Measurements from ENCODE around the gene COL27A1. TPM values are rescaled to one million over a fixed set of nuclear protein-coding genes. Genes with fewer than 3 reads are reported as not detected.
A peak's percentile ranks its signal among the peaks of the same experiment; 100 is the strongest.

The COL27A1 gene
- total and polyA plus RNA-seq, 8 donors = 9.7 to 109 (median 19.6) TPM

GRCh38 chr9:114233491-114234185 lies 78.3 kb downstream of the COL27A1 start:
- intact Hi-C loops (cut with DNase I) = no loop called here
- no peak for TF ChIP-seq CTCF (IDR thresholded peaks at IDR 0.05)
- H3K36me3 ChIP-seq = no peaks in the 10 kb centered on the region
- H3K27me3 ChIP-seq = no peaks in the 10 kb centered on the region
- no peak overlapping the region for H3K27ac ChIP-seq
- H3K4me1 ChIP-seq = no peaks in the 10 kb centered on the region
- no peak overlapping the region for H3K4me3 ChIP-seq
- FAIRE-seq (no peak), ATAC-seq (peak in 3 of 4 donors; percentile 9 to 27 (median 27)), DNase-seq (no peak)
- H3K9me3 ChIP-seq = no peaks in the 10 kb centered on the region
- 83% methylated on average over 10 of the region's 10 CpGs for WGBS, 2 donors

- ATAC-seq (no peak), FAIRE-seq (no peak), DNase-seq (peak in 1 of 6 donors; percentile 48)
- H3K9me3 ChIP-seq = no peaks in the 10 kb centered on the region
- no peaks in the 10 kb centered on the region for H3K4me1 ChIP-seq
- no peaks in the 10 kb centered on the region for H3K27me3 ChIP-seq
- 86 to 87% methylated on average over 16 of the region's 16 CpGs for WGBS, 2 donors
- H3K4me3 ChIP-seq = no peak overlapping the region
- H3K27ac ChIP-seq = no peak overlapping the region
- H3K36me3 ChIP-seq = no peaks in the 10 kb centered on the region
- no peak for TF ChIP-seq CTCF (IDR thresholded peaks at IDR 0.05)
- intact Hi-C loops (cut with DNase I) = no loop called here
Measured at GRCh38 chr9:114235033-114235661, 79.8 kb downstream of the COL27A1 start.

GRCh38 chr9:114236391-114237138 lies 81.2 kb downstream of the COL27A1 start:
- FAIRE-seq (no peak), ATAC-seq (no peak)

GRCh38 chr9:114237247-114237646 lies 81.9 kb downstream of the COL27A1 start:
- 93 to 96% methylated on average over 5 of the region's 5 CpGs for WGBS, 2 donors
- DNase-seq (no peak), FAIRE-seq (no peak), ATAC-seq (no peak)
- Histone ChIP-seq H3K36me3 (no peaks in the 10 kb centered on the region), H3K27me3 (no peaks in the 10 kb centered on the region), H3K4me1 (no peaks in the 10 kb centered on the region), H3K9me3 (no peaks in the 10 kb centered on the region), H3K27ac (no peak overlapping the region), H3K4me3 (no peak overlapping the region)
- intact Hi-C loops (cut with DNase I) = no loop called here
- no peak for TF ChIP-seq CTCF (IDR thresholded peaks at IDR 0.05)

More at GRCh38 chr9:114236391-114237138, 81.2 kb downstream of the COL27A1 start:
- 80 to 81% methylated on average over 12 of the region's 12 CpGs for whole genome bisulfite sequencing, 2 donors
- Histone ChIP-seq H3K27ac (no peak overlapping the region), H3K4me1 (no peaks in the 10 kb centered on the region), H3K4me3 (no peak overlapping the region), H3K9me3 (no peaks in the 10 kb centered on the region), H3K36me3 (no peaks in the 10 kb centered on the region), H3K27me3 (no peaks in the 10 kb centered on the region)
- intact Hi-C loops (cut with DNase I) = no loop called here
- DNase-seq = peak in 1 of 6 donors; percentile 31
- TF ChIP-seq CTCF (IDR thresholded peaks at IDR 0.05) = no peak
